Caco-2 (cell line): ENCODE measurements around the gene XRCC4. TPM values are rescaled to one million over a fixed set of nuclear protein-coding genes. Genes with fewer than 3 reads are reported as not detected.

Source experiments
- BruUV-seq: library from RNA; stranded (reverse); fragments of 400-500 nt; replicated peaks from 2 replicates; lab custom pipeline; 2021; lab: Mats Ljungman, UMichigan
- CTCF ChIA-PET: fragments of 300-600 bp; sonication (Branson Sonifier 250); formaldehyde crosslinking; loops from one replicate; lab custom pipeline; 2022; ENCODE audit warnings: antibody characterized with exemption; lab: Charles Lee
- POLR2A ChIA-PET: fragments of 300-600 bp; sonication (Branson Sonifier 250); formaldehyde crosslinking; loops from one replicate; lab custom pipeline; 2022; ENCODE audit warnings: antibody characterized with exemption; lab: Charles Lee
- DNase-seq, 2 experiments: peaks; one replicate each; pipeline versions ENCODE4 v3.0.0 to v3.0.0-alpha.2; 2020 to 2022
- H3K27me3 ChIP-seq: replicated peaks from 2 replicates; pipeline ENCODE4 v1.6.0; 2011; ENCODE audit warnings: low read length; ENCODE audit not compliant: control insufficient read depth, insufficient read depth
- H3K36me3 ChIP-seq: 2 replicates; pipeline ENCODE4 v1.5.1; 2011; ENCODE audit warnings: low read length; ENCODE audit not compliant: control insufficient read depth, insufficient read depth
- H3K4me1 ChIP-seq: fragments of 250-450 bp; sonication (Bioruptor Pico); 2 replicates; pipeline ENCODE4 v1.5.1; 2020; ENCODE audit warnings: mild to moderate bottlenecking
- H3K4me3 ChIP-seq: 2 replicates; pipeline ENCODE4 v1.5.1; 2011; ENCODE audit warnings: low read depth, mild to moderate bottlenecking, control low read depth, low read length
- H3K9me3 ChIP-seq: fragments of 250-450 bp; sonication (Bioruptor Pico); 2 replicates; pipeline ENCODE4 v1.5.1; 2020; ENCODE audit warnings: mild to moderate bottlenecking, moderate library complexity
- H3K27ac Mint-ChIP-seq: one replicate; pipeline ENCODE4 v1.8.0; 2022; ENCODE audit warnings: mixed read lengths; ENCODE audit not compliant: unreplicated experiment
- H3K27me3 Mint-ChIP-seq: one replicate; pipeline ENCODE4 v1.8.0; 2022; ENCODE audit warnings: mixed read lengths; ENCODE audit not compliant: insufficient read depth, unreplicated experiment
- H3K36me3 Mint-ChIP-seq: one replicate; pipeline ENCODE4 v1.8.0; 2022; ENCODE audit warnings: mild to moderate bottlenecking, mixed read lengths; ENCODE audit not compliant: insufficient read depth, unreplicated experiment
- H3K4me1 Mint-ChIP-seq: one replicate; pipeline ENCODE4 v1.8.0; 2022; ENCODE audit warnings: low read depth, mixed read lengths; ENCODE audit not compliant: unreplicated experiment
- H3K4me3 Mint-ChIP-seq: one replicate; pipeline ENCODE4 v1.8.0; 2022; ENCODE audit warnings: mild to moderate bottlenecking, moderate library complexity, mixed read lengths; ENCODE audit not compliant: unreplicated experiment
- H3K9me3 Mint-ChIP-seq: one replicate; pipeline ENCODE4 v1.8.0; 2022; ENCODE audit warnings: mixed read lengths; ENCODE audit not compliant: unreplicated experiment
- CTCF ChIP-seq, 2 experiments: fragments of 200-600 bp in 1 of 2; IDR thresholded peaks; 1 replicate in 1 of 2; 2 replicates in 1 of 2; pipeline versions ENCODE4 v1.5.1 to v1.8.0; 2011 to 2022; ENCODE audit warnings: antibody characterized with exemption in 1 of 2, control low read depth in 1 of 2, inconsistent platforms in 1 of 2, low read depth in 1 of 2, low read length in 1 of 2, mild to moderate bottlenecking in 1 of 2, moderate library complexity in 1 of 2; ENCODE audit not compliant: insufficient read depth in 1 of 2, severe bottlenecking in 1 of 2, unreplicated experiment in 1 of 2
- intact Hi-C: fragments of 100-400 bp; cut with micrococcal nuclease; formaldehyde crosslinking; loops from one replicate; pipeline ENCODE4 v1.10.0; 2022; ENCODE audit not compliant: unreplicated experiment
- total RNA-seq: library from RNA; stranded (reverse); gene quantifications from 2 replicates; pipeline ENCODE4 v1.2.3, GENCODE V29; 2022

The XRCC4 gene
- total RNA-seq, 1 experiment from 2014 or later, result 13.0 TPM

- no peaks in the 10 kb centered on the region for H3K9me3 ChIP-seq
- ChIA-PET CTCF (no interaction called here), POLR2A (no interaction called here)
- H3K36me3 ChIP-seq, result no peaks in the 10 kb centered on the region
- intact Hi-C loops, result no loop called here
- no peaks in the 10 kb centered on the region for H3K4me1 ChIP-seq
- H3K27me3 Mint-ChIP-seq, result no peaks in the 10 kb centered on the region
- H3K36me3 Mint-ChIP-seq, result no peaks in the 10 kb centered on the region
- H3K4me1 Mint-ChIP-seq, result no peaks in the 10 kb centered on the region
- TF ChIP-seq CTCF (IDR thresholded peaks at IDR 0.05; ENCODE audit: insufficient read depth in 1 of 2, low read depth in 1 of 2, low read length in 1 of 2, severe bottlenecking in 1 of 2, unreplicated experiment in 1 of 2), result no peak
- no peak overlapping the region for H3K4me3 ChIP-seq
- no peaks in the 10 kb centered on the region for H3K9me3 Mint-ChIP-seq
- H3K4me3 Mint-ChIP-seq, result no peak overlapping the region
- BruUV-seq, result no TSS peak
- DNase-seq, result no peak
- no peaks in the 10 kb centered on the region for H3K27me3 ChIP-seq
- no peak overlapping the region for H3K27ac Mint-ChIP-seq
These were observed 153.2 kb downstream of the XRCC4 start for GRCh38 chr5:83230511-83230910.

GRCh38 chr5:83244516-83244915, 167.2 kb downstream of the XRCC4 start:
- H3K4me3 ChIP-seq, result no peak overlapping the region
- no peaks in the 10 kb centered on the region for H3K4me1 ChIP-seq
- no peak for TF ChIP-seq CTCF (IDR thresholded peaks at IDR 0.05; ENCODE audit: insufficient read depth in 1 of 2, low read depth in 1 of 2, low read length in 1 of 2, severe bottlenecking in 1 of 2, unreplicated experiment in 1 of 2)
- no TSS peak for BruUV-seq
- DNase-seq, result no peak
- no peaks in the 10 kb centered on the region for H3K36me3 Mint-ChIP-seq
- no peaks in the 10 kb centered on the region for H3K4me1 Mint-ChIP-seq
- H3K9me3 ChIP-seq, result no peaks in the 10 kb centered on the region
- H3K27me3 Mint-ChIP-seq, result no peaks in the 10 kb centered on the region
- no peak overlapping the region for H3K27ac Mint-ChIP-seq
- H3K4me3 Mint-ChIP-seq, result no peak overlapping the region
- no peaks in the 10 kb centered on the region for H3K36me3 ChIP-seq
- H3K9me3 Mint-ChIP-seq, result no peaks in the 10 kb centered on the region
- intact Hi-C loops, result no loop called here
- CTCF ChIA-PET, result no interaction called here
- no peaks in the 10 kb centered on the region for H3K27me3 ChIP-seq
- POLR2A ChIA-PET, result no interaction called here

- Mint-ChIP-seq H3K36me3 (no peaks in the 10 kb centered on the region), H3K27ac (no peak overlapping the region), H3K9me3 (no peaks in the 10 kb centered on the region), H3K4me3 (no peak overlapping the region), H3K27me3 (no peaks in the 10 kb centered on the region), H3K4me1 (no peaks in the 10 kb centered on the region)
- Histone ChIP-seq H3K9me3 (no peaks in the 10 kb centered on the region), H3K4me3 (no peak overlapping the region), H3K36me3 (no peaks in the 10 kb centered on the region), H3K27me3 (no peaks in the 10 kb centered on the region), H3K4me1 (no peaks in the 10 kb centered on the region)
- no TSS peak for BruUV-seq
- TF ChIP-seq CTCF (IDR thresholded peaks at IDR 0.05; ENCODE audit: insufficient read depth in 1 of 2, low read depth in 1 of 2, low read length in 1 of 2, severe bottlenecking in 1 of 2, unreplicated experiment in 1 of 2), result no peak
- ChIA-PET POLR2A (no interaction called here), CTCF (no interaction called here)
- no peak for DNase-seq
- intact Hi-C loops, result no loop called here
These were observed 167.7 kb downstream of the XRCC4 start for GRCh38 chr5:83245037-83245436.
